ENCODE results near the gene RUNX1.
"Not testable (repeated sequence)": the region's sequence is repeated elsewhere in the genome, so short reads cannot be mapped to it uniquely, and the experiment has no call there.

RUNX1 gene

GRCh38 chr21:34994766-34995631 is 54.1 kb downstream of the RUNX1 start:
- no peak overlapping the region for H3K4me3 Mint-ChIP-seq
- peaks cover 72% of the 10 kb centered on the region for H3K4me1 Mint-ChIP-seq (ENCODE audit: low read depth)
- H3K9me3 Mint-ChIP-seq = no peaks in the 10 kb centered on the region
- intact Hi-C loops (cut with micrococcal nuclease) = no loop called here
- no peaks in the 10 kb centered on the region for H3K27me3 Mint-ChIP-seq
- peak overlapping the region; percentile 61 for H3K27ac Mint-ChIP-seq
- peaks cover 50% of the 10 kb centered on the region for H3K36me3 Mint-ChIP-seq (ENCODE audit: low read depth)

- Mint-ChIP-seq H3K36me3 (ENCODE audit: low read depth) (peaks cover 54% of the 10 kb centered on the region), H3K4me1 (ENCODE audit: low read depth) (peaks cover 72% of the 10 kb centered on the region)
- H3K27me3 Mint-ChIP-seq; H3K27ac Mint-ChIP-seq; H3K9me3 Mint-ChIP-seq; intact Hi-C loops (cut with micrococcal nuclease); H3K4me3 Mint-ChIP-seq: not testable (repeated sequence)
Measured at GRCh38 chr21:34993521-34993921, 55.6 kb downstream of the RUNX1 start.

GRCh38 chr21:34992736-34993398 is 56.2 kb downstream of the RUNX1 start:
- Mint-ChIP-seq H3K27ac (peak overlapping the region; percentile 44), H3K9me3 (no peaks in the 10 kb centered on the region), H3K4me3 (no peak overlapping the region), H3K27me3 (no peaks in the 10 kb centered on the region), H3K4me1 (ENCODE audit: low read depth) (peaks cover 72% of the 10 kb centered on the region), H3K36me3 (ENCODE audit: low read depth) (peaks cover 49% of the 10 kb centered on the region)
- intact Hi-C loops (cut with micrococcal nuclease) = no loop called here

- intact Hi-C loops (cut with micrococcal nuclease) = no loop called here
- H3K27ac Mint-ChIP-seq = no peak overlapping the region
- peaks cover 51% of the 10 kb centered on the region for H3K36me3 Mint-ChIP-seq (ENCODE audit: low read depth)
- no peaks in the 10 kb centered on the region for H3K27me3 Mint-ChIP-seq
- no peaks in the 10 kb centered on the region for H3K9me3 Mint-ChIP-seq
- peaks cover 72% of the 10 kb centered on the region for H3K4me1 Mint-ChIP-seq (ENCODE audit: low read depth)
- H3K4me3 Mint-ChIP-seq = no peak overlapping the region
Measured at GRCh38 chr21:34992180-34992579, 56.9 kb downstream of the RUNX1 start.

- intact Hi-C loops (cut with micrococcal nuclease) = no loop called here
- Mint-ChIP-seq H3K4me3 (no peak overlapping the region), H3K9me3 (no peaks in the 10 kb centered on the region), H3K4me1 (ENCODE audit: low read depth) (peaks cover 72% of the 10 kb centered on the region), H3K27me3 (no peaks in the 10 kb centered on the region), H3K27ac (peak overlapping the region; percentile 63), H3K36me3 (ENCODE audit: low read depth) (peaks cover 55% of the 10 kb centered on the region)
Measured at GRCh38 chr21:34991366-34991957, 57.6 kb downstream of the RUNX1 start.

GRCh38 chr21:34990842-34991241 is 58.3 kb downstream of the RUNX1 start:
- H3K27ac Mint-ChIP-seq = peak overlapping the region; percentile 63

GRCh38 chr21:34989337-34990151 is 59.6 kb downstream of the RUNX1 start:
- Mint-ChIP-seq H3K9me3 (no peaks in the 10 kb centered on the region), H3K36me3 (ENCODE audit: low read depth) (peaks cover 61% of the 10 kb centered on the region), H3K27me3 (no peaks in the 10 kb centered on the region), H3K27ac (no peak overlapping the region), H3K4me3 (no peak overlapping the region), H3K4me1 (ENCODE audit: low read depth) (peaks cover 68% of the 10 kb centered on the region)
- intact Hi-C loops (cut with micrococcal nuclease) = no loop called here

More at GRCh38 chr21:34990842-34991241, 58.3 kb downstream of the RUNX1 start:
- intact Hi-C loops (cut with micrococcal nuclease) = no loop called here
- peaks cover 71% of the 10 kb centered on the region for H3K4me1 Mint-ChIP-seq (ENCODE audit: low read depth)
- H3K27me3 Mint-ChIP-seq = no peaks in the 10 kb centered on the region
- no peaks in the 10 kb centered on the region for H3K9me3 Mint-ChIP-seq
- peaks cover 54% of the 10 kb centered on the region for H3K36me3 Mint-ChIP-seq (ENCODE audit: low read depth)
- H3K4me3 Mint-ChIP-seq = no peak overlapping the region

- H3K9me3 Mint-ChIP-seq = no peaks in the 10 kb centered on the region
- no peak overlapping the region for H3K4me3 Mint-ChIP-seq
- peaks cover 78% of the 10 kb centered on the region for H3K4me1 Mint-ChIP-seq (ENCODE audit: low read depth)
- H3K36me3 Mint-ChIP-seq (ENCODE audit: low read depth) = peaks cover 70% of the 10 kb centered on the region
- no peak overlapping the region for H3K27ac Mint-ChIP-seq
- intact Hi-C loops (cut with micrococcal nuclease) = no loop called here
- H3K27me3 Mint-ChIP-seq = no peaks in the 10 kb centered on the region
Measured at GRCh38 chr21:34988625-34989024, 60.5 kb downstream of the RUNX1 start.

GRCh38 chr21:34988139-34988538 is 61.0 kb downstream of the RUNX1 start:
- Mint-ChIP-seq H3K36me3 (ENCODE audit: low read depth) (peaks cover 74% of the 10 kb centered on the region), H3K4me3 (no peak overlapping the region), H3K9me3 (no peaks in the 10 kb centered on the region), H3K4me1 (ENCODE audit: low read depth) (peaks cover 82% of the 10 kb centered on the region), H3K27ac (peak overlapping the region; percentile 62), H3K27me3 (no peaks in the 10 kb centered on the region)
- intact Hi-C loops (cut with micrococcal nuclease) = no loop called here

GRCh38 chr21:34987501-34988072 is 61.5 kb downstream of the RUNX1 start:
- Mint-ChIP-seq H3K27ac (peak overlapping the region; percentile 62), H3K9me3 (no peaks in the 10 kb centered on the region), H3K36me3 (ENCODE audit: low read depth) (peaks cover 78% of the 10 kb centered on the region), H3K27me3 (no peaks in the 10 kb centered on the region), H3K4me3 (no peak overlapping the region), H3K4me1 (ENCODE audit: low read depth) (peaks cover 87% of the 10 kb centered on the region)
- intact Hi-C loops (cut with micrococcal nuclease) = no loop called here

- no peak overlapping the region for H3K4me3 Mint-ChIP-seq
- peaks cover 80% of the 10 kb centered on the region for H3K36me3 Mint-ChIP-seq (ENCODE audit: low read depth)
- H3K4me1 Mint-ChIP-seq (ENCODE audit: low read depth) = peaks cover 83% of the 10 kb centered on the region
- peak overlapping the region; percentile 62 for H3K27ac Mint-ChIP-seq
- no peaks in the 10 kb centered on the region for H3K9me3 Mint-ChIP-seq
- no peaks in the 10 kb centered on the region for H3K27me3 Mint-ChIP-seq
- intact Hi-C loops (cut with micrococcal nuclease) = no loop called here
Measured at GRCh38 chr21:34986561-34987500, 62.3 kb downstream of the RUNX1 start.

- H3K4me1 Mint-ChIP-seq (ENCODE audit: low read depth) = peaks cover 64% of the 10 kb centered on the region
- no peaks in the 10 kb centered on the region for H3K9me3 Mint-ChIP-seq
- intact Hi-C loops (cut with micrococcal nuclease) = no loop called here
- no peaks in the 10 kb centered on the region for H3K27me3 Mint-ChIP-seq
- peak overlapping the region; percentile 10 for H3K27ac Mint-ChIP-seq
- peaks cover 75% of the 10 kb centered on the region for H3K36me3 Mint-ChIP-seq (ENCODE audit: low read depth)
- H3K4me3 Mint-ChIP-seq = no peak overlapping the region
Measured at GRCh38 chr21:34984356-34985058, 64.6 kb downstream of the RUNX1 start.
